HG03439 (cell line): ENCODE results near the gene RNGTT.
"Not testable (repeated sequence)": the region's sequence is repeated elsewhere in the genome, so short reads cannot be mapped to it uniquely, and the experiment has no call there.

Source experiments
- ATAC-seq: cut with Tn5 transposase; IDR thresholded peaks from one replicate; pipeline ENCODE4 v1.9.1; 2021; ENCODE audit warnings: mild to moderate bottlenecking, moderate library complexity; ENCODE audit not compliant: unreplicated experiment

RNGTT gene

DNA sequence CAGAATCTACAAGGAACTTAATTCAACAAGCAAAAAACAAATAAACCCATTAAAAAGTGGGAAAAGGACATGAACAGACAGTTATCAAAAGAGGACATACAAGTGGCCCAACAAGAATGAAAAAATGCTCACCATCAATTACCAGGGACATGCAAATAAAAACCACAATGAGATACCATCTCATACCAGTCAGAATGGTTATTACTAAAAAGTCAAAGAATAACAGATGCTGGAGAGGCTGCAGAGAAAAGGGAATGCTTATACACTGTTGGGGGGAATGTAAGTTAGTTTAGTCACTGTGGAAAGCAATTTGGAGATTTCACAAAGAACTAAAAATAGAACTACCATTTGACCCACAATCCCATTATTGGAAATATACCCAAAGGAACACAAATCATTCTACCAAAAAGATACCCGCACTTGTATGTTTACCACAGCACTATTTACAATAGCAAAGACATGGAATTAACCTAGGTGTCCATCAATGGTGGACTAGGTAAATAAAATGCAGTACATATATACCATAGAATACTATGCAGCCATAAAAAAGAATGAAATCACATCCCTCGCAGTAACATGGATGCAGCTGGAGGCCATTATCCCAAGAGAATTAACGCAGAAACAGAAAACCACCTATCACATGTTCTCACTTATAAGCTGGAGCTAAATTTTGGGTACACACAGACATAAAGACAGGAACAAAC lies 48.4 kb downstream of the RNGTT start:
- no peak for ATAC-seq

DNA sequence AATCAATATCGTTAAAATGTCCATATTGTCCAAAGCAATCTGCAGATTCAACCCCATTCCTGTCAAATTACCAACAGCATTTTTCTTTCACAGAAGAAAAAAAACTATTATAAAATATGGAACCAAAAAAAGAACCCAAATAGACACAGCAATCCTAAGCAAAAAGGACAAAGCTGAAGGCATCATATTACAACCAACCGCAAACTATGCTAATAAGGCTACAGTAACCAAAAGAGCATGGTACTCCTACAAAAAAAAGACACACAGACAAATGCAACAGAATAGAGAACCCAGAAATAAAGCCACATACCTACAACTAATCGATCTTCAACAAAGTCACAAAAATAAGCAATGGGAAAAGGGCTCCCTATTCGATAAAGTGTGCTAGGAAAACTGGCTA lies 49.2 kb downstream of the RNGTT start:
- no peak for ATAC-seq

DNA sequence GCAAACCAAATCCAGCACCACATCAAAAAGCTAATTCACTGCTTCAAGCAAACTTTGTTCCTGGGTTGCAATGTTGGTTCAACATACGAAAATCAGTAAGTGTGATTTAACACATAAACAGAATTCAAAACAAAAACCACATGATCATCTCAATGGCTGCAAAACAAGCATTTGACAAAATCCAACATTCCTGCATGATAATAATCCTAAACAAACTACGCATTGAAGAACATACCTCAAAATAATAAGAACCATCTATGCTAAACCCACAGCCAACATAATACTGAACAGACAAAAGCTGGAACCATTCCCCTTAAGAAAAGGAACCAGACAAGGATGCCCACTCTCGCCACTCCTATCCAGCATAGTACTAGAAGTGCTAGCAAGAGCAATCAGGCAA lies 49.9 kb downstream of the RNGTT start:
- no peak for ATAC-seq

DNA sequence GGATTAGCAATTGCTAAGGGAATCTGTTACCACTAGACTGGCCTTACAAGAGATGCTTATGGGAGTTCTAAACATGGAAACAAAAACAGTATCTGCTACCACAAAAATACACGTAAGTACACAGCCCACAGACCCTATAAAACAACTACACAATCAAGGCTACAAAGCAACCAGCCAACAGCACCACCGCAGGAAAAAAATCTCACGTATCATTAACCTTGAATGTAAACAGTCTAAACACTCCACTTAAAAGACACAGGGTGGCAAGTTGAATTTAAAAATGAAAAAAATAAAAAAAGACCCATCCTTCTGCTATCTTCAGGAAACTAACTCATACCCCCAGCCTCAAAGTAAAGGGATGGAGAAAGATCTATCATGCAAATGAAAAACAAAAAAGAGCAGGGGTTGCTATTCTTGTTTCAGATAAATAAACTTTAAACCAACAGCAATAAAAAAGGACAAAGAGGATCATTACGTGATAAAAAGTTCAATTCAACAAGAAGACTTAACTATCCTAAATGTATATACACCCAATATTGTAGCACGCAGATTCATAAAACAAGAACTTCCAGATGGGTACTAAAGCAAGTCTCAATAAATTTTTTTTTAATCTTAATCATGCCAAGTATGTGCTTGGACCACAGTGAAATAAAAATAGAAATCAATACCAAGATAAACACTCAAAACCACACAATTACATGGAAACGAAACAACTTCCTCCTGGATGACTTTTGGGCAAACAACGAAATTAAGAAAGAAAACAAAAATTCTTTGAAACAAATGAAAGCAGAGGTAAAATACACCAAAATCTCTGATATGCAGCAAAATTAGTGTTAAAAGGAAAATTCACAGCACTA lies 52.3 kb downstream of the RNGTT start:
- ATAC-seq: no peak

GRCh38 chr6:88908598-88909548 lies 54.5 kb downstream of the RNGTT start:
- no peak for ATAC-seq

DNA sequence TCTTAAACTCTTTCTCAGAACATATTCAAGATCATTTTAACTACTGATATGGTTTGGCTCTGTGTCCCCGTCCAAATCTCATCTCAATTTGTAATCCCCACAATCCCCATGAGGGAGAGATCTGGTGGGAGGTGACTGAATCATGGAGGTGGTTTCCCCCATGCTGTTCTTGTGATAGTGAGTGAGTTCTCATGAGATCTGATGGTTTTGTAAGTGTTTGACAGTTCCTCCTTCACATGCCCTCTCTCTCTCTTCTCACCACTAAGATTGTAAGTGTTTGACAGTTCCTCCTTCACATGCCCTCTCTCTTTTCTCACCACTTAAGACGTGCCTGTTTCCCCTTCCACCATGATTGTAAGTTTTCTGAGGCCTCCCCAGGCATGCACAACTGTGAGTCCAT lies 56.3 kb downstream of the RNGTT start:
- not testable (repeated sequence) for ATAC-seq

DNA sequence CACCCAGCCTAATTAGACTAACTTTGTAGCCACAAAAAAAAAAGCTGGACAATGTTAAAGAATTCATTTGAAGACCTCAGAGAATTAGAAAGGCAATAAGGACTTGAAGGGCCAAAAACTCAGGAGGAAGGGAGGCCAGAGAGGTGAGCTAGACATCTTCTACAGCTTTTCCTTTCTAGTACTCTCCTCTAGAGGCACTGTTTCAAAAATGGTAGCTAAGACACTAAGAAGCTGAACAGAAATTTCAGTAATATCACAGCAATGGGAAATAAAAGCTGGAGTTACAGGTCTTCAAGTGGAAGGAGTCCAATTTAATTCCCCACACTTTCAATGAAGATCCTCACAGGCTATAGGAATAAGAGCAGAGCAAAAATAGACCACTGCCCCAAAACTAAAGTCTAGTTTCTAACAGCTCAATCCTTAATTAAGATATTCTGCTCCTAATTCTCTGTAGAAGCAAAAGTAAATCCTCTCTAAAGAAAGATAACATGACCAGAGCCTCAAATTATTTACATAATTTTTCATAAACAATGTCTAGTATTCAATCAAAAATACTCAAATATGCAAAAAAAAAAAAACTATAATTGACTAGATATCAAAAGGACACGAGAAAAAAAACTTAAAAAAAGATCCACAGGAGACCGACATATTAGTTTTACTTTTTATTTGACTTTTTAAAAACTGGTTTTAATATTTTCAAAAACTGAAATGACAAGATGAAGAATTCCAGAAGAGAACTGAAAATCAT lies 63.7 kb downstream of the RNGTT start:
- no peak for ATAC-seq

GRCh38 chr6:88895911-88896310 lies 67.5 kb downstream of the RNGTT start:
- no peak for ATAC-seq

DNA sequence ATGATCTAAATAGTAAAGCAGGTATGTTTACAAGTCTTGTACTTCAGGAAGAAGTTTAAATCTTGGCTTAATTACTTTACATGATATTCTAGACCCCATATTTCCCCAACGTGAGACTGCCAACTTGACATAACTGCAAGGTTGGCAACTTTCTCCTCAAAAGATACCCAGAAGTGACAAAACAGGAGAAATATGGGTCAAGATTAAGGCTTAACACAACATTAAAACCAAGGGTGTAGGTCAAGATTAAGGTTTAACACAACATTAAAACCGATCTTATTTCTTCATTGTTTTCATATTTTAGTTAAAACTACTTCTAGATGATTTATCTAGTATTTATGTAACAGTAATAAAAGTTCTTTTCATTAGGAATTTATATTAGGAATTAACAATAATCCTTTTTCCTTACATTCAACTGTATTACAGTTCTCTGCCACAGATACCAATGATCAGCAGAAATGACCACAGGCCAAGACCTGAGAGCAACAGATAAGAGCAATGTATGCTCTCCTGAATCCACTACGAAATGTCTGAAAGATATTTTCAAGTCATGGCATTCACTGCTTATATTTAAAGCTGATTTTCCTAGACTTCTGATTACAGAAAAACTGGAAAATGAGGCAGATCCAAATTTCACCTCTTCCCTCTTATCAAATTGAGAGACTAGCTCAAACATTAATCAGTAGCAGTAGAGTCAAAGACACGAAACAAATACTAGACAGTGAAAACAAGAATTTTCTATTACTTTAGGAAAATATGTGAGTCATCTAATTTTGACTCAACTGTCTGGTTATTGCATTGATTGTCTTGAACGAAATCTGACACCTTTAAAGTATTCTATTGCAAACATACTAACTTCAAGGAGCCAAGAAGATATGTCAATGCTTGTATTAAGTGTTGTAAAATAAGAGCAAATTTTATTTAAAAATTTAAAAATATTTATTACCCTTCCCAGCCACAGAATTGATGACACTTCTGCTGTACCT lies 72.3 kb downstream of the RNGTT start:
- no peak for ATAC-seq

GRCh38 chr6:88890394-88890793 lies 73.0 kb downstream of the RNGTT start:
- ATAC-seq: no peak

DNA sequence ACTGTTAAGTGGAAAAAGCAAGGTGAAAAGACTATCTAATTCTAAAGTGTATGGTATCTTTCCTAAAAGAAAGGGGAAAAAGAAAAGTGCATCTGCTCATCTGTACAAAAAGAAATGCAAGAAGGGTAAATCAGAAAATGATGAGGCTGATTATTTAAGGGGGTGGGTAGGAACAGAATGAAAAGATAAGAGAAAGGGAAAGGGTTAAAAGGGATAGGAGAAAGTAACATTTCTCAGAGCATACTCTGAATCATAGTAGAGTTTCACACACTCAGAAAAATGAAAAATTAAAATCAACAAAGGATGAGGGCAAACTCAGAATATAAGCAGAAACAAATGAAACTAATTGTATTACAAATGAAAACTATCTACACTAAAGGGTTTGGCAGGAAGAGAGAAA lies 79.1 kb downstream of the RNGTT start:
- ATAC-seq: no peak

- no peak for ATAC-seq
Measured at GRCh38 chr6:88882536-88882935, 80.9 kb downstream of the RNGTT start.

DNA sequence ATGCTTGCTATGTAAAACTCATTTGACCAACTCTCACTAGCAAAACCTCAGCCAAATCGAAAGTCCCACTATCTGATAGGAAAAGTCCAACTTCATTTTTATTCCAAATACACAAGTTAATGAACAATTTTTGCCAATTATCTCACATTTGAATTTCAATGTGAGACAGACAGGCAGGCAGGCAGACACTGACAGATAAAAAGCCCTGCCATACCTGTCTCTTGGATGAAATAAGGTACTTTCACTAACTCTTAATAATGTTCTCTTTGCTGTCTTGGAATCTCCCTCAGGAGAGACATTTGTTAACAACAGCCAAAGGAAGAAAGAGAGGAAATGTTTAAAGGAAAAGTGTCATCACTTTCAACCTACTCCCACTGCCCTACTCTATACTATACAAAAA lies 82.0 kb downstream of the RNGTT start:
- ATAC-seq: no peak

DNA sequence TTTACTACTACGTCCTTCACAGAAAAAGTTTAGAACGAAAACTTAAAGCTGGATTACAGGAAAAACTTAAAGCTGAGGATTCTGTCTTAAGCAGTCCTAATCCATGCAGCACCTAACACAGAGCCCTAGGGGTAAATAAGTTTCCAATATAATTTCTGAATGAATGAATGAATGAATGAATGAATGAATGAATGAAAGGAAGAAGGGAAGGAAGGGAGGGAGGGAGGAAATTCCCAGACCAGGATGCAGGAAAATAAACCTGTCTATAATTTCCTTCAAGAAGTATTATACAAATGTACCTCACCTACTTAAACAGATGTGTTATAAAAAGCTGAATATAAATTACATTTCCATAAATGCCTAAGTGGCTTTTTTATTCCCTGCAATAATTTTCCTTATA lies 83.4 kb downstream of the RNGTT start:
- ATAC-seq: no peak

GRCh38 chr6:88877893-88878292 lies 85.5 kb downstream of the RNGTT start:
- no peak for ATAC-seq

DNA sequence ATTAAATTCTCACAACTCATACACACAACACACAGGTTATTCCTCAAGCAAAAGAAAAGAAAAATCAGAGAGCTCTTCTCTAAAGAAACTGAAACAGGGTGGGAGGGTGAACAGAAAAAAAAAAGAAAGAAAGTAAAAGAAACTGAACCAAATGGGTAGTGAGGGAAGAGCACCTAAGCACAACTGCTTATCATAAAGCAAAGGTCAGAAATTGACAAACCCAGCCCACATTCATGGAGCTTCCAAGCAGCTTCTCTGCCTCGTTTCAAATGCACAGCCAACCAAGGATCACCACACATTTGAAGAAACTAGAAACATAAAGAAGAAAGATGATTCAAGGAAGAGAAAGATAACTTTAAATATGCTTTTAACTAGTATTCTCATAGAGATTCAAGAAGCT lies 90.5 kb downstream of the RNGTT start:
- no peak for ATAC-seq

- ATAC-seq: no peak
Measured at GRCh38 chr6:88871498-88871897, 91.9 kb downstream of the RNGTT start.

DNA sequence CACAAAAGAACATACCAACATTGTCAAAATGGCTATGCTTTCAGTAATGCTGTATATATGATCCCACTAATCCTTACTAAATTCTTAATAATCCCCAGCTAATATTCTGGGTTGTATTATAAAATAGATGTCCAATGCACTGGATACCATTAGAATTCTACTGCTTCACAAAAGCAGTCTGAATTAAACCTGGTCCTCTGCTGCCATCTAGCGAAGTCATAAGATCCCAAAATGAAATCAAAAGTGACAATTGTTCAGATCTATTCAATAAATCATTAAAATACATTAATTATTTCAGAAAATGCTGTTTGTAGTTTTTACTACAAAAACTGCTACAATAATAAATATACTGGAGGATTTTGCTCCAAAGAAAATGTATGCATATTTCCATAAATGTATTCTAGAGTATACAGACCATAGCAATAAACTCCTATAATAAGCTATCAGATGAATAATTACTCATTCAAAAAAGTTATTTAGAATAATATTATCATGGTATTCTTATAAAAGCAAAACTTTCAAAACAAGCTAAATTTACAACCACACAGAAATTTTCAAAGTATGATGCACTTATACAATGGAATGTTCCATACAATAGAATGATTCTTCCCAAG lies 92.6 kb downstream of the RNGTT start:
- no peak for ATAC-seq
